ENCODE measurements around the gene PTPRD.

Gene PTPRD

DNA sequence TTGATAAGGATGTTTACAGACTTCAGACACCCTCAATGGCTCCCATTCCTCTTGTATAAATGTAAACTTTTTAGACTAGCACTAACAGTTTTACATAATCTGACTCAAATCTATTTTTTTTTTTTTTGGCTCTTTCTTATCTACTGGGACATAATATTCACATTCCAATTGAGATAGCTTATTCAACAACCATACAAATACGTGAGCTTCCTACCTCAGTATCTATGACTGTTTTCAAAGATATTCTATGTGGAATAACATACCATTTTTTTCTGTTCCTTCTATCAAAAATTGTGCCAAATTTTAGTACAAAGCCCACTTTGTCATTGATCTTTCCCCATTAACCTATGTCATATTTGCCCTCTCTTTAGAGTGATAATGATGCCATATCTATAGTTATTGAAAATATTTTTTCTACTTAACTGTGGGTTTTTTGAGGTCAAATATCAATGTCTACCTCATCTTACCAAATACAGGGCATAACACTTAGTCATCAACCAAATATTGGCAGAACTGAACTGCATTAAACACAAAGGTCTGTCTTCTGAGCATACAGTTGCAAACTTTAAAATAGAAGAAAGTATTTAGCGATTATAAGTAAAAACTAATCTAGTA lies 482.6 kb downstream of the PTPRD start:
- H3K36me3 ChIP-seq (ENCODE audit: control insufficient read depth, insufficient read depth, low read length): no peaks in the 10 kb centered on the region

DNA sequence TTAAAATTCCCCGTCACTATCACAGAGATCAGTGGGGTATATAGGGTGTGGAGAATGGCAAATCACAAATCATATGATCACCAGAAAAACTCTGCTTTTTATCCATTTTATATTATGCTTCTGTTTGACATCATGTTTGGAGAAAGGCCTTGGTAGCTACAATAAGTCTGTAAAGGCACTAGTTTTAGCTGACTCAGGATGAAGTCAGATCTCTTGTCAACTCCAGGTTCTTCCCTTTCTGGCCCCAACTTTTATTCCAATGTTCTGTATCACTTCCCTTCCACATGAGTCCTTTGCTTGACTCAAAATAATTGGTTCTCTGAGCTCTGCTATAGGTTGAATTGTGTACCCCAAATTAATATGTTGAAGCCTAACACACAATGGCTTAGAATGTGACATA lies 484.9 kb downstream of the PTPRD start:
- Histone ChIP-seq H3K4me1 (ENCODE audit: control insufficient read depth, insufficient read depth, low read length, poor library complexity, severe bottlenecking) (no peaks in the 10 kb centered on the region), H3K9me3 (ENCODE audit: control insufficient read depth, low read length) (no peaks in the 10 kb centered on the region), H3K4me3 (ENCODE audit: extremely low read depth, insufficient read depth, low read length, poor library complexity, severe bottlenecking) (no peak overlapping the region), H3K27ac (ENCODE audit: low read depth, low read length, severe bottlenecking) (no peak overlapping the region), H3K36me3 (ENCODE audit: control insufficient read depth, insufficient read depth, low read length) (no peaks in the 10 kb centered on the region)
- WGBS, 2 experiments (ENCODE audit: insufficient coverage in 2 of 2): no CpG with 5 or more reads among the region's 1 CpG

More for the DNA sequence above, 482.6 kb downstream of the PTPRD start:
- H3K9me3 ChIP-seq (ENCODE audit: control insufficient read depth, low read length): no peaks in the 10 kb centered on the region
- no peaks in the 10 kb centered on the region for H3K4me1 ChIP-seq (ENCODE audit: control insufficient read depth, insufficient read depth, low read length, poor library complexity, severe bottlenecking)
- H3K4me3 ChIP-seq (ENCODE audit: extremely low read depth, insufficient read depth, low read length, poor library complexity, severe bottlenecking): no peak overlapping the region
- no peak overlapping the region for H3K27ac ChIP-seq (ENCODE audit: low read depth, low read length, severe bottlenecking)
- WGBS, 2 experiments (ENCODE audit: insufficient coverage in 2 of 2): 71% methylated on average over 1 of the region's 2 CpGs; no CpG with 5 or more reads in 1 of the 2 experiments

DNA sequence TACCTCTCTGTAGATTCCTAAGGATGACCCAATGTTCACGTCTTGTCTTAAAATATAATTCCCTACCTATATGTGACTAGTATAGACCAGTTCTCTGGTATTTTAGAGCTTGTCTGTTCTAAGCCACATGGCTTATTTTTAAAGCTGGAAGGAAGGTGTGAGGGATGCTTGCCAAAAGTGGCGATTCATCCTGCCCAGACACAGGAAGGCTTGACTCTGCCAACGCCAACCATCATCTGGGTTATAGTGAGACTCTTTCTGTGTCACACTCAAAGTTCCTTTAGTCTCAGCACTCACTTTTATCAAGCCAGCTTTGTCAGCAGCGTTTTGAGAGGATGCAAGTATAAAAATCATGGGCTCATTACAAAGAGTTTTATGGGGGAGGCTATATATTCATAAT lies 500.0 kb downstream of the PTPRD start:
- Histone ChIP-seq H3K27ac (ENCODE audit: low read depth, low read length, severe bottlenecking) (no peak overlapping the region), H3K4me1 (ENCODE audit: control insufficient read depth, insufficient read depth, low read length, poor library complexity, severe bottlenecking) (no peaks in the 10 kb centered on the region), H3K9me3 (ENCODE audit: control insufficient read depth, low read length) (no peaks in the 10 kb centered on the region), H3K36me3 (ENCODE audit: control insufficient read depth, insufficient read depth, low read length) (no peaks in the 10 kb centered on the region), H3K4me3 (ENCODE audit: extremely low read depth, insufficient read depth, low read length, poor library complexity, severe bottlenecking) (no peak overlapping the region)
- WGBS, 2 experiments (ENCODE audit: insufficient coverage in 2 of 2): 100% methylated on average over 2 of the region's 4 CpGs; no CpG with 5 or more reads in 1 of the 2 experiments

DNA sequence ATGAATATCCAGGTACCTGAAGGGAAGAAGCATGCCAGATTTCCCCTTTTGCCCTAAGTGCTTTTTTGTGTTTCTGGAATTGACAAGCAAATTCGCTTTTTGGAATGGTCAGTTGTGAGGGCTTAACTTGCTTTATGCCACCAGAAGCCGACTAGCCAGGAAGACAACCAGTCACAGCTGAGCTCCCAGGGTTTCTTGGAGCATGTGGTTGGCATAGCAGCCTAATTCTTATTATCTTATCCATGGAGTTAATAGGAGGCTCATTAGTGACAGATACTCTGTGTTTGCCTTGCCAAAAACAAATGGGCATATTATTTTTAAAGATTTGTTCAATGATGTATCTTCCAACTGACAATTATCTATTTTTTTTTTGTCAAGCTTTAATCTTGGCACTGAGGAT lies 500.7 kb downstream of the PTPRD start:
- no peaks in the 10 kb centered on the region for H3K36me3 ChIP-seq (ENCODE audit: control insufficient read depth, insufficient read depth, low read length)
- WGBS, 2 experiments (ENCODE audit: insufficient coverage in 2 of 2): 86 to 100% methylated on average over 1 to 2 of the region's 2 CpGs
- no peak overlapping the region for H3K27ac ChIP-seq (ENCODE audit: low read depth, low read length, severe bottlenecking)

DNA sequence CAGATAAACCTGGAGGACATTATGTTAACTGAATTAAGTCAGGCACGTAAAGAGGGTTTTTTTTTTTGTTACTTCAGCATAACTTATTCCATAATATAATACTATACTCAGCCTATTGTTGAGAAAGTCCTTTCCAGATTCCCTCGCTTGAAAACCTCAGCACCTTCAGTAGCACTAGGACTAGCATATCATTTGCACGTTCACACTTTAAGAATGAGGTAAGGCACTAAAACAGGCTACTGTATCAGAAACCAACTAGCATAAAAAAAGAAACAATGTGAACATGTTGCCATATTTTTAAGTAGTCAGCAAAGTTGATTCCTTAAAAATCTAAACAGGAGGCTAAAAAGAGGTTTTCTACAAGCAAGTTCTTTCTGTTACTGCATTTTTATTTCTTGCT lies 504.0 kb downstream of the PTPRD start:
- H3K9me3 ChIP-seq (ENCODE audit: control insufficient read depth, low read length): no peaks in the 10 kb centered on the region
- H3K4me3 ChIP-seq (ENCODE audit: extremely low read depth, insufficient read depth, low read length, poor library complexity, severe bottlenecking): no peak overlapping the region
- H3K36me3 ChIP-seq (ENCODE audit: control insufficient read depth, insufficient read depth, low read length): no peaks in the 10 kb centered on the region
- no peaks in the 10 kb centered on the region for H3K4me1 ChIP-seq (ENCODE audit: control insufficient read depth, insufficient read depth, low read length, poor library complexity, severe bottlenecking)
- H3K27ac ChIP-seq (ENCODE audit: low read depth, low read length, severe bottlenecking): no peak overlapping the region
- WGBS, 2 experiments (ENCODE audit: insufficient coverage in 2 of 2): 80% methylated on average over 1 of the region's 3 CpGs; no CpG with 5 or more reads in 1 of the 2 experiments

More for the DNA sequence above, 500.7 kb downstream of the PTPRD start:
- Histone ChIP-seq H3K9me3 (ENCODE audit: control insufficient read depth, low read length) (no peaks in the 10 kb centered on the region), H3K4me3 (ENCODE audit: extremely low read depth, insufficient read depth, low read length, poor library complexity, severe bottlenecking) (no peak overlapping the region), H3K4me1 (ENCODE audit: control insufficient read depth, insufficient read depth, low read length, poor library complexity, severe bottlenecking) (no peaks in the 10 kb centered on the region)

DNA sequence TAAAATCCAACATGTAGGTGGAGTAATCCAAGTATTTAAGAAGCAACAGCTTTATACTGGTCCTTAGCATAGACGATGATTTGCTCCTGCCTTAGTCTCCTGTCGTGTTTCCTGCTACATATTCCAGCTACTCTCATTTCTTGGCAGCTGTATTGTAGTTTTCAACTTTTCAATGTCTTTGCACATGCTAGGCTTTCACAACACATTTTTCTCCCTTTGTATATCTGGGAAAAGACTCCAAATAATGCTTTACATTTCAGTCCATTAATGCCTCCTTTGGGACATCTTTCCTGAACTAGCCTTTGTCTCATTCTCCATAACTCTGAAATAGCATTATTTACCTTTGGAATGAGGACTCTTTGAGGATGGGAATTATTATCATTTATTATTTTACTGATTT lies 508.0 kb downstream of the PTPRD start:
- no peaks in the 10 kb centered on the region for H3K36me3 ChIP-seq (ENCODE audit: control insufficient read depth, insufficient read depth, low read length)
- no peak overlapping the region for H3K27ac ChIP-seq (ENCODE audit: low read depth, low read length, severe bottlenecking)
- H3K9me3 ChIP-seq (ENCODE audit: control insufficient read depth, low read length): no peaks in the 10 kb centered on the region
- H3K4me3 ChIP-seq (ENCODE audit: extremely low read depth, insufficient read depth, low read length, poor library complexity, severe bottlenecking): no peak overlapping the region
- WGBS, 2 experiments (ENCODE audit: insufficient coverage in 2 of 2): 72 to 75% methylated on average over 2 of the region's 2 CpGs
- H3K4me1 ChIP-seq (ENCODE audit: control insufficient read depth, insufficient read depth, low read length, poor library complexity, severe bottlenecking): no peaks in the 10 kb centered on the region

DNA sequence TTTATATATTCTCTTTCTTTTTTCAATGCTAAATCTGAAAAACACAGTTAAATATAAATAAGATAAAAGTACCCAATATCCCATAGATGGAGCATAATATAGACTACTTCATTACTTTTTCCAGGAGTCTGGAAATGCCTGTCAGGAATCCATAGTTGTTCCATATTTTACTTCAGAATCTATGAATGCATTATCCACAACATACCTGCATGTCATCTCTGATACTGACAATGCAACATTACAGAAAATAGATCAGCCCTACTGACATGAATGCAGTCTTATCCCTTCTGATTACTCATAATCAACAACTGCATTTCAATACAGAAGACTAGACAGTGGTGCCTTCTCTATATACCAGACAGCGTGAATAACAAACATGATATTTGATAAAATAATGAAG lies 517.6 kb downstream of the PTPRD start:
- WGBS, 2 experiments (ENCODE audit: insufficient coverage in 2 of 2): no CpG with 5 or more reads among the region's 1 CpG
- Histone ChIP-seq H3K4me1 (ENCODE audit: control insufficient read depth, insufficient read depth, low read length, poor library complexity, severe bottlenecking) (no peaks in the 10 kb centered on the region), H3K27ac (ENCODE audit: low read depth, low read length, severe bottlenecking) (no peak overlapping the region), H3K36me3 (ENCODE audit: control insufficient read depth, insufficient read depth, low read length) (no peaks in the 10 kb centered on the region), H3K4me3 (ENCODE audit: extremely low read depth, insufficient read depth, low read length, poor library complexity, severe bottlenecking) (no peak overlapping the region), H3K9me3 (ENCODE audit: control insufficient read depth, low read length) (no peaks in the 10 kb centered on the region)

DNA sequence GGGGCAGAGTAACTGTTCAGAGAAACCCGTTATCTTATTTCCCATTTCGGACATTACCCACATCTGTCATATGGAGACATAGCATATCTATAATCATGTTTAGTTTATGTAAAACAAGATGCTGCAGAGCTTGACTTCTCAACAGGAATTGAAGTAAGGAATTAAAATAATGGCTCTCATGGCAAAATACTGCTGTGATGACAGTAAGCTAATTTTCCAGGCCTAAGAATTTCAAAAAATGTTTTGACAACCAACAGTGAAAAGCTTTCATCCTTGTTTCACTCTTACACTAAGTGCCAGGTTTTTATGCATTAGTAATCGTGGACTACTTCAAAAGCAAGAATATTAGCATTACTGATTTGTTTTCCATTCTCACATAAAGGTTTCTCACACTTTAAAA lies 518.2 kb downstream of the PTPRD start:
- no peak overlapping the region for H3K27ac ChIP-seq (ENCODE audit: low read depth, low read length, severe bottlenecking)
- H3K4me3 ChIP-seq (ENCODE audit: extremely low read depth, insufficient read depth, low read length, poor library complexity, severe bottlenecking): no peak overlapping the region
- no peaks in the 10 kb centered on the region for H3K4me1 ChIP-seq (ENCODE audit: control insufficient read depth, insufficient read depth, low read length, poor library complexity, severe bottlenecking)
- no peaks in the 10 kb centered on the region for H3K36me3 ChIP-seq (ENCODE audit: control insufficient read depth, insufficient read depth, low read length)
- no peaks in the 10 kb centered on the region for H3K9me3 ChIP-seq (ENCODE audit: control insufficient read depth, low read length)
- no CpG with 5 or more reads among the region's 3 CpGs for WGBS, 2 experiments (ENCODE audit: insufficient coverage in 2 of 2)

DNA sequence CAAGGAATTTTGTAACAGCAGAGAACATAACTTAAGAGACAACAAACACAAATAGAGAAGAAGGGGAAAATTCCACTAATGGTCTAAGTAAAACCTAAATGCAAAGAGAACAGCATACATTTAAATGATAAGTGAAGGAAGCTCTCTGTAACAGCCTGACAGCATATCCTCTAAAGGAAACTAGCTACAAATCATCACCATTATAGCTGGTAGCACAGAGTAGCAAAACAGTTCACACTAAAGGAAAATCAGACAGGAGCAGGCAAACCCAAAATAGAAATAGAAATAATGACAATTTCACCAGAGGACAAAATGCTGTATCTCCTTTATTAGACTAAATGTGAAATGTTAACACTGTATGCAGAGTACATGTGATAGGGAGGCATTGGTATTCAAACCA lies 532.8 kb downstream of the PTPRD start:
- H3K9me3 ChIP-seq (ENCODE audit: control insufficient read depth, low read length): no peaks in the 10 kb centered on the region
- H3K27ac ChIP-seq (ENCODE audit: low read depth, low read length, severe bottlenecking): no peak overlapping the region
- no peaks in the 10 kb centered on the region for H3K4me1 ChIP-seq (ENCODE audit: control insufficient read depth, insufficient read depth, low read length, poor library complexity, severe bottlenecking)
- no peak overlapping the region for H3K4me3 ChIP-seq (ENCODE audit: extremely low read depth, insufficient read depth, low read length, poor library complexity, severe bottlenecking)
- no peaks in the 10 kb centered on the region for H3K36me3 ChIP-seq (ENCODE audit: control insufficient read depth, insufficient read depth, low read length)

DNA sequence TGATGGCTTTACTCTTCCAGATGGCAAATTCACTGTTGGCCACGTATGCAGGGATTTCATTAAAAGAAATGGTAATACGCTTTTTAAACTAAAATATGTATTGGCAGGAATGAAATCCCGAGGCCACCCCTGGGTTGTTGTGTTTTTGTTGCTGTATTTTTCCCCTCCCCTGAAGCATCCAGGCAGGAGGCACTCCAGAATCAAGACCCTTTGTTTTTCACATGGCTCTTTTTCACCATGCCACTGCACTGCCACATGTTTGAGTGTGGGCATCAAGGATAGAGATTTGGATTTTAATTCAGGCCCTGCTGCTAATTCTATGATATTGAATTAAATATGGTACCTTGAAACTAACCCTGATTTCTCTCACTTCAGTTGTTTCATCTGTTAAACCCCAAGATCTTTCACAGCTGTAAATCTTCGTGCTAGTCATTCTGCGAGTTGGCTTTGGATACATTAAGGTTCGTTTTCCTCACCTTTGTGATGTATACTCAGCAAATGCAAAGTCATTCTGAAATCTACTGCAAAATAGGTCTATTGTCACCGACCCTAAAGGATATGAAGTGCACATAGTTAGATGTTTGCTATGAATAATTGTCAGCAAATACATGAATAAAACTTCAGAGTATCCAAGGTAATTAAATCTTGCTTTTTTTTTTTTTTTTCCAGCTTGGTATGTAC lies 533.4 kb downstream of the PTPRD start:
- Histone ChIP-seq H3K36me3 (ENCODE audit: control insufficient read depth, insufficient read depth, low read length) (no peaks in the 10 kb centered on the region), H3K4me3 (ENCODE audit: extremely low read depth, insufficient read depth, low read length, poor library complexity, severe bottlenecking) (no peak overlapping the region), H3K9me3 (ENCODE audit: control insufficient read depth, low read length) (no peaks in the 10 kb centered on the region), H3K27ac (ENCODE audit: low read depth, low read length, severe bottlenecking) (no peak overlapping the region), H3K4me1 (ENCODE audit: control insufficient read depth, insufficient read depth, low read length, poor library complexity, severe bottlenecking) (no peaks in the 10 kb centered on the region)
- 66 to 81% methylated on average over 3 to 4 of the region's 7 CpGs for WGBS, 2 experiments (ENCODE audit: insufficient coverage in 2 of 2)

DNA sequence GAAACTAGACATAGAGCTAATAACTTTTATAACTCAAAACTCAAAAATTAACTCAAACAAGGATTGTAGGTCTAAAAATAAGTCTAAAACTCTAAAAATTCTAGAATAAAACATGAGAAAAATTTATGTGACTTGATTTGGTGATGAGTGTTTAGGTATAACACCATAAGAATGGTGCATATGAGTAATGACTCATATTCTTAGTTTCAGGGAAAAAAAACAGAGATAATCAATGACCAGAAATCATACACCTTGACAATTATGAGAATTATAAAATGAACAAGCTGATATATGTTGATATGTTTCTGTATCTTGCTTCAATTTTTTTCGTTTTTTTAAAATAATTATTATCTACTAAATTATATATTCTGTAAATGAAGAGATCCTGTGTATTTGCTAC lies 541.2 kb downstream of the PTPRD start:
- Histone ChIP-seq H3K4me1 (ENCODE audit: control insufficient read depth, insufficient read depth, low read length, poor library complexity, severe bottlenecking) (no peaks in the 10 kb centered on the region), H3K27ac (ENCODE audit: low read depth, low read length, severe bottlenecking) (no peak overlapping the region), H3K36me3 (ENCODE audit: control insufficient read depth, insufficient read depth, low read length) (no peaks in the 10 kb centered on the region), H3K9me3 (ENCODE audit: control insufficient read depth, low read length) (no peaks in the 10 kb centered on the region), H3K4me3 (ENCODE audit: extremely low read depth, insufficient read depth, low read length, poor library complexity, severe bottlenecking) (no peak overlapping the region)
- WGBS, 2 experiments (ENCODE audit: insufficient coverage in 2 of 2): no CpG with 5 or more reads among the region's 1 CpG

Data from mesodermal cell (in vitro differentiated cells).